HG02759 (cell line): ENCODE data around the gene ZNF556.

Source experiments
- ATAC-seq: cut with Tn5 transposase; IDR thresholded peaks from one replicate; pipeline ENCODE4 v1.9.1; 2021; ENCODE audit warnings: mild to moderate bottlenecking, moderate library complexity; ENCODE audit not compliant: unreplicated experiment

Gene ZNF556

DNA sequence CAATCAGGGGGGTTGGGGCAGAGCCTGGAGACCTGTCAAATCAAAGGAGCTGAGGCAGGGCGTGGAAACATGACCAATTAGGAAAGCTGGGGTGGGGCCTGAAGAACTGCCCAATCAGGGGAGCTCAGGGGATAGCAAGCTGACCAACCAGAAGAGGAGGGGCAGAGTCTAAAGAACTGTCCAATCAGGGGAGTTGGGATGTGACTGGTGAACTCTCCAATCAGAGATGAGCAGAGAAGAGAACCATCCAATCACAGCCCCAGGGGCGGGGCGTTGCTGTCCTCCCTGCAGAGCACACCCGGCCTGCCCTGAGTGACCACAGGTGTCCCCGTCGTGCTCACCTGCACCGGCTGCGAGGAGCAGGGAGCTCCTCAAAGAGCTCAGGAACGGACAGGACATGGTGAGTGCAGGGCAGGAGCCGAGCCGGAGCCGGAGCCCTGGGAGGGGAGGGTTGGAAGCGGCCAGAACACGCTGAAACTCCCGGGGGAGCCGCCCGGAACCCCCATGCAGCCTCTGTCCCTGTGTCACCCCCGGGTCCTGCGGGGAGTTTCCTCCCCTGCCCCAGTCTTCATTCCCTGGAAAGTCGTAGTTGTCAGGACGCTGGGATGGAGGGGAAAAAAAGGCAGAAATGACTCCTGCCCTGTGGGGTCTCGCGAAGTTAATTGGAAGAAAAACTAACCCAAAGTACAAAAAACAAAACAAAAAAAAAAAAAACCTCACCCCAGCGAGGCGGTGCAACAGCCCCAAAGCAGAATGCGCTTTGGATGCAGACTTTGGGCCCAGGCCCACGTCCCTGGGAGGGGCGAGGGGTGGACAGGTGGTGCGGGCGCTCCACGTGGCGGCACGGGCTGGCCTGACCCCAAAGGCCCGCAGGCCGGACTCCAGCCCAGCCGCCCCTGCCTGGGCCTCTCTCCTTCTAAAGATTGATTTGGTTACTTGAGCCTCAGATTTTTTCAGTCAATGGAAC, at the start of gene ZNF556:
ZNF556 (plus strand) TSS at position 311 of the 967 bp plus-strand sequence; CDS start at position 398, 87 bp downstream.
- ATAC-seq, result no peak

GRCh38 chr19:2819540-2820111, 47.5 kb upstream of the ZNF556 start, which contains the start of gene ZNF554:
Gene ZNF554, plus strand, starts transcription at chr19:2819868. Its CDS starts 204 bp downstream, at chr19:2820072.
- ATAC-seq, result peak; percentile 92

GRCh38 chr19:2820112-2820702, 46.9 kb upstream of the ZNF556 start:
- ATAC-seq, result no peak

DNA sequence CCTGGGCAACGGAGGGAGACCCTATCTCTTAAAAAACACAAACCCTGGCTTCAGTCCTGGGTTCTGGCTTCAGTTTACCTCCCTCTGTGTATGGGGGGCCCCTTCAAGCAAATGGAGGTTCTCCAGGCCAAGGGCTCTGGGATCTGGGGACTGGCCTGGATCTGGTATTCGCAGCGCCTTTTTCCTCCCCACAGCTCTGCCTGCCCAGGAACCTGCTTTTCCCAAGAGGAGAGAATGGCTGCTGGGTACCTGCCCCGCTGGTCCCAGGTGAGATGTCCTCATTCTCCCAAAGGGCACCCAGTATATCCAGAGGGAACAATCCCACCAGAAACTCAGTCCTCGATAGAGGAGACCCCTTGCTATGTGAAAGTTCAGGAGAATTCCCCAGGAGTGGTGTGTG, 44.3 kb upstream of the ZNF556 start:
- ATAC-seq, result no peak

DNA sequence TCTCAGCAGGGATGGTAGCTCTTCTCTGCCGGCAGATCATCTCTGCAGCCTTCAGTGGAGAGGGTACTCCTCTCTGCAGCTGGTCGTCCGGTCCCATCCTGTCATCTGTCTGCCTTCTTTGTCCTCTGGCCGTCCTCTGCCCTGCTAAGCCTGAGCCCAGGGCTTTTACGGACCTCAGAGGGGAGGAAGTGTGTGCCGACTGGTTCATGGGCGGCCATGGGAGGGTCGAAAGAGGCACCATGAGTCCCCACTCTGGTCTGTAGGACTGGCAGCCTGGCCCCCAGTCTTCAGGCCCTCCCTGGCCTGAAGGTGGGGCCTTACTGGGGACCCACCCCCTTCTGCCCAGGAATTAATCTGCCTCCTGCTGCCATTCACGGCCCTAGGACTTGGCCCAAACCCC, 43.5 kb upstream of the ZNF556 start:
- no peak for ATAC-seq

DNA sequence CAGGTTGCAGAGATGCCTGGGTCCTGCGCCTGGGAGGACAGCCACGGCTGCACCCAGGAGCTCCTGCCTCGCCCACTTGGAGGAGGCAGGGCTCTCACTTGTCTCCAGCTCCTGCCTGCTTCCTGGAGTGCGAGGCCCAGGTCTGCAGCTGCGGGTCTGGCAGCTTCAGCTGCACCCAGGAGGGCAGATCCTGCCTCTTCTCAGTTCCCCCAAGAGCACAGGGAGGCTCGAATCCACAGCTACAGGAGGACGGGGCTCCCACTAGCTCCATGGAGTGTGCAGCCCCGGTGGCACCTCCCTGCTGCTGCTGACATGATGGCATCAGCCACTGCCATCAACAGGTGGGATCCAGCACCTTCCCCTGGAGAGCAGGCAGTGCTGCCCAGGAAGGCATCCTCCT, 43.0 kb upstream of the ZNF556 start:
- ATAC-seq, result no peak

- ATAC-seq, result no peak
Measured at GRCh38 chr19:2827022-2827421, 40.1 kb upstream of the ZNF556 start.

GRCh38 chr19:2827840-2828489, 39.2 kb upstream of the ZNF556 start:
- no peak for ATAC-seq

DNA sequence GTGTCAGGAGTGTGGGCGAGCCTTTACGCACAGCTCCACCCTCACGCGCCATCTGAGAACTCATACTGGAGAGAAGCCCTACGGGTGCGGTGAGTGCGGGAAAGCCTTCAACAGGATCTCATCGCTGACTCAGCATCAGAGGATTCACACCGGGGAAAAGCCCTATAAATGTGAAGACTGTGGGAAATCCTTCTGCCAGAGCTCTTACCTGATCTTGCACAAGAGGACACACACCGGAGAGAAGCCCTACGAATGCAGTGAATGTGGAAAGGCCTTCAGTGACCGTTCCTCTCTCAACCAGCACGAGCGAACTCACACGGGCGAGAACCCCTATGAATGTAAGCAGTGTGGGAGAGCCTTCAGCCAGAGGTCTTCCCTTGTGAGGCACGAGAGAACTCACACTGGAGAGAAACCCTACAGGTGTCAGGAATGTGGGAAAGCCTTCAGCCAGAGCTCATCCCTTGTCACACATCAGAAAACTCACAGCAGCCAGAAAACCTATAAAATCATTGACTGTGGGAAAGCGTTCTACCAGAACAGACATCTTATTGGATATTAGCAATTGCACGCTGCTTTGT, 32.8 kb upstream of the ZNF556 start:
- ATAC-seq, result no peak

DNA sequence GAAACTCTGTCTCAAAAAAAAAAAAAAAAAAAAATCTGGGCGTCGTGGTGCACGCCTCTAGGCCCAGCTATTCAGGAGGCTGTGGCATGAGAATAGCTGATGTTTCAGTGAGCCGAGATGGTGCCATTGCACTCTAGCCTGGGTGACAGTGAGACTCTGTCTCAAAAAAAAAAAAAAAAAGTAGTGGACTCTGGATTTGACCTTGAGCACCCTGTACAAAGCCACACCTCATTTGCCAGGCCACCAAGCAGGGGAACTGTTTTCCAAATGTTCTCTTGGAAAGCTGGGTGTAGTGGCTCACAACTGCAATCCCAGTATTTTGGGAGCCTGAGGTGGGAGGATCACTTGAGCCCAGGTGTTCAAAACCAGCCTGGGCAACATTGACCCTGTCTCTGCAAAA, 29.7 kb upstream of the ZNF556 start:
- no peak for ATAC-seq

DNA sequence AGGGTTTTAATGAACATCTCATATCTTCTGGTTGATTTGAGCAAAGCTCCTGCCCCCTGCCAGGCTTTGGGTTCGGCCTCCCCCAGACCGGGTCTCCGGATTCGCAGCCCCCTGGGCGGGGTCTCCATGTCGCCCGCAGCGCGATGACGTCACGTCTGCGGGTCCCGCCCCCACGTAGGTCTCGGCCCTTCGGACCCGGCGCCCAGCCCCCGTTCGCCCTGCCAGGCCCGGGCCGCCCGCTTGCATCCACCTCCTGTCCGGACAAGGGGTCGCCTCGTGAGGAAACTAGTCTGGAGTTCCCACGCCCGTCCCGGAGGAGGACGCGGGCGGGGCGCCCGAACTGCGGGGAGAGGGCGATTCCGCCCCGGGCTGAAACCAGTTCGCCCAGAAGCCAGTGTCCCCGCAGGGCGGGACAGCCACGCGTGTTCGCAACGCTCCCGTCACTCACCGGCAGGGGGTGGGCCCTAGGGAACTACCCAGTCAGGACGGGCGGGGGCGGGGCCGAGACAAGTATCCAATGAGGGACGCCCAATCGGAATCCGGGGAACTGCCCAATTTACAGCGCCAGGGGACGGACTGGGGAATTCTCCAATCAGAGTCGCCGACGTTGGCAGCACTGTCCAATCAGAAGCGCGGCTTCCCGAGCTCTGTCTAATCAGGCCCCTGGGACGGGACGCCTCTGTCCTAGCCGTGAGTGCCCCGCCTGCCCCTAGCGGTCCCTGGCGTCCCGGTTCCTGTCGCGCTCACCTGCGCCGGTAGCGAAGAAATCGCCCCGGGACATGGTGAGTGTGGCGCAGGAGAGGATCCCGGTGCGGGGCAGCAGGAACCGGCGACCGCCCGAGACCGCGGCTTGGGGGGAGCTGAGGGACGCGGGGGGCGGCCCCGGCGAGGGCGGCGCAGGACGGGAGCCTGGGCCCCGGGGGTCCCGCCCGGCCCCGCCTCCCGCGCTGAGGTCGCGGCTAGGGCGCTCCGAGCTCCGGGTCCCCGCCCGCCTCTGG, 26.0 kb upstream of the ZNF556 start, which contains the start of gene ZNF555:
ZNF555 (plus strand) TSS at position 682 of the 998 bp plus-strand sequence; CDS start at position 780, 98 bp downstream.
- ATAC-seq, result peak; percentile 91

DNA sequence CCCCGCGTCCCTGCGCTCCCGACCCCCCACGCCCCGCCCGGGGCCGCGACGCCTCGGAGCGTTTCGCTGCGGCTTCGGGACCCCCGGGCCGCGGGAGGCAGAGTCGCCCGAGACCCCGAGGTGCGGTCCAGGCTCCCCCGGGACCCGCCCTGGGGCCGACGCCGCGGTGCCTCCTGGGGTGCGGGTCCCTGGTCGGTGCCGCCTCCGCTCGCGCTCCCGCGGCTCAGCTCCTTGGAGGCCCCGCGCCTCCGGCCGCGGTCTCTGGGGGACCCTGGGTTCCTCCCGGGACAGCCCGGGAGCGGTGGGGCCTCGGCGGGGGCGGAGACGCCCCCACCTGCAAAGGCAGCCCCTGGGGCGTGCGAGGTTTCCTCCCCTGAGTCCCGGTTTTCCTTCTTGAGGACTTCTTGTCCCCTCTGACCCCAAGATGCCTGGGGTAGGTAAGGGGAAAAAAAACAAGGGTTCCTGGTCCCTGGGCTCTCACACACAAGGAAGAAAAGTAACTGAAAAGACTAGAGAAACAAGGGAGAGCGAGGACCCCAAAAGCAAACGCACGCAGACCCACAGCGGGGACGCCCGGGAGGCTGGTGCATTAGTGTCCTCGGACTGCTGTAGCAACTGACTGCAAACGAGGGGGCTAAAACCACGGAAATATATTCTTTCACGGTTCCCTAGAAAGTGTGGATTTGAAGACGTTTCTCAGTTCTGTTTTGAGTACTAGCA, 25.1 kb upstream of the ZNF556 start:
- ATAC-seq, result peak; percentile 24

- ATAC-seq, result no peak
Measured at GRCh38 chr19:2845107-2845506, 22.0 kb upstream of the ZNF556 start.

GRCh38 chr19:2846180-2846894, 20.8 kb upstream of the ZNF556 start:
- no peak for ATAC-seq

DNA sequence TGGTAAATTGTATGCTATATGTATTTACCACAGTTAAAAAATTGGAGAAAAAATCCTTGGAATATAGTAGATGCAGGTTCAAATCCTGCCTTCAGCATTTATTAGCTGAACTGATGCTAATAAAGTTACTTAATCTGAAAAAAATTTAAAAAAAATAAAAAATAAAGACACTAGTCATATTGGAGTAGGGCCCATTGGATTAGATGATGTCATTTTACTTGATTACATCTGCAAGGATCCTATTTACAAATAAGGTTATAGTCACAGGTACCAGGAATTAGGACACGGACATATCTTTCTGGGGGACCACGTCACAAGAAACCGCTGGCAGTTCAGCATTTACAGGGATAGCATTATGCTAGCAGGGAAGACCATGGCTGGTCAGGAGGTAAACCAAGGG, 19.6 kb upstream of the ZNF556 start:
- no peak for ATAC-seq

DNA sequence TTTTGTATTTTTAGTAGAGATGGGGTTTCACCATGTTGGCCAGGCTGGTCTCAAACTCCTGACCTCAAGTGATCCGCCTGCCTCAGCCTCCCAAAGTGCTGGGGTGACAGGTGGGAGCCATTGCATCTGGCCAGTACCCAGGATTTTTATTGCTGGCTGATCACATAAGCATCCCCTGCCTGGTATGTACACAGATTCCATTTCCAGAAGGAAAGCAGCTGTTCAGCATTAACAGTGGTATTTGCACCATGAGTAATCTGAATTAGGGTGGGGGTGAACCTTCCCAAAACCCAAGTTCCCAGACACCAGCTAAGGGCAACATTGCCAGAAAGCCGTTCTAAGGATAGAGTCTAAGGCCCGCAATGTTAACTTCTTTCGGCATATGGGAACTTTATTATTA, 18.5 kb upstream of the ZNF556 start:
- no peak for ATAC-seq

DNA sequence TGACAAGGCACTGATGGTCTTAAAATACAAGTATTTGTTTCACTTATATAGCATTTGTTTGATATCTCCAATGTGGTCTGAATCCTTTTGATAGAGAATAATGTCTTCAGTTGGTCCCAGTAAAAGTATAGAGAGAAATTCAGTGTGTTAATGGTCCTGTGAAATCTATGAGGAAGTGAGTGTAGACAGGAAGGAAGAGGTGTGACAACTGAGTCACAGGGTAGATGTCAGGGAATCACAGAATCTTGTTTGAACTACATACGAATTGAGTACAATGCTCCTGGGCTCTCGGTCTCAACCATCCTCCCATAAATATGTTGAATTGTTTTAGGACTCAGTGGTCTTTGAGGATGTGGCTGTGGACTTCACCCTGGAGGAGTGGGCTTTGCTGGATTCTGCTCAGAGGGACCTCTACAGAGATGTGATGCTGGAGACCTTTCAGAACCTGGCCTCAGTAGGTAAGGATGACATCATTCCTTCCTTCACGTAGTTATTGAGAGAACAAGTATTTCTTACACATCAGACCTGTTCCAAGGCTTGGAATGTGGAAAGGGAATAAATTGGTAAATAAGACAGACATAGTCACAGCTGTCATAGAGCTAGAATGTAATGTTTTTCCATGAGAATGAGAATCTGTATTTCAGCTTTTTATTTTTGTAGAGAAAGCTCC, 16.7 kb upstream of the ZNF556 start:
- no peak for ATAC-seq

- ATAC-seq, result no peak
Measured at GRCh38 chr19:2852598-2852997, 14.5 kb upstream of the ZNF556 start.
